Left ventricle myocardium inferior (tissue), 1 donor: ENCODE measurements around the gene SH3BP5L. TPM values are rescaled to one million over a fixed set of nuclear protein-coding genes. Genes with fewer than 3 reads are reported as not detected.

Source experiments
- DNase-seq: peaks from one replicate; pipeline ENCODE4 v3.0.0-alpha.2; 2020
- H3K27ac ChIP-seq: fragments of 200-600 bp; replicated peaks from 2 replicates; pipeline ENCODE4 v1.8.0; 2021
- H3K27me3 ChIP-seq: fragments of 200-600 bp; 2 replicates; pipeline ENCODE4 v1.8.0; 2021; ENCODE audit warnings: low read depth
- H3K36me3 ChIP-seq: fragments of 200-600 bp; 2 replicates; pipeline ENCODE4 v1.8.0; 2021
- H3K4me1 ChIP-seq: fragments of 200-600 bp; 2 replicates; pipeline ENCODE4 v1.8.0; 2021
- H3K4me3 ChIP-seq: fragments of 200-600 bp; 2 replicates; pipeline ENCODE4 v1.8.0; 2021; ENCODE audit warnings: mild to moderate bottlenecking, moderate library complexity
- H3K9me3 ChIP-seq: fragments of 200-600 bp; replicated peaks from 2 replicates; pipeline ENCODE4 v1.8.0; 2021
- CTCF ChIP-seq: fragments of 200-600 bp; IDR thresholded peaks from 2 replicates; pipeline ENCODE4 v1.8.0; 2021; ENCODE audit warnings: antibody characterized with exemption, mild to moderate bottlenecking, borderline replicate concordance
- intact Hi-C: fragments of 100-400 bp; cut with micrococcal nuclease; formaldehyde crosslinking; loops from one replicate; pipeline ENCODE4 v1.11.0; 2022
- total RNA-seq: library from RNA; stranded (reverse); fragmentation: NEBNext Ultra II Directional; extraction: Animal tissue kit (Norgen Biotek cat#: 25700); gene quantifications from one replicate; pipeline ENCODE4 v1.2.1, GENCODE V29; 2021
- donor health status: DM: no; HTN: yes; CAD: no; lungs with severe emphysema.

The SH3BP5L gene
- total RNA-seq, 1 donor from 2014 or later = 18.0 TPM

GRCh38 chr1:248871837-248872401 lies 46.2 kb upstream of the SH3BP5L start:
- H3K9me3 ChIP-seq = no peaks in the 10 kb centered on the region
- no peaks in the 10 kb centered on the region for H3K27me3 ChIP-seq
- H3K4me1 ChIP-seq = peaks cover 14% of the 10 kb centered on the region
- peak overlapping the region; percentile 95 for H3K27ac ChIP-seq
- no peaks in the 10 kb centered on the region for H3K36me3 ChIP-seq
- intact Hi-C loops = no loop called here
- peak overlapping the region; percentile 75 for H3K4me3 ChIP-seq
- no peak for DNase-seq
- TF ChIP-seq CTCF = no peak

DNA sequence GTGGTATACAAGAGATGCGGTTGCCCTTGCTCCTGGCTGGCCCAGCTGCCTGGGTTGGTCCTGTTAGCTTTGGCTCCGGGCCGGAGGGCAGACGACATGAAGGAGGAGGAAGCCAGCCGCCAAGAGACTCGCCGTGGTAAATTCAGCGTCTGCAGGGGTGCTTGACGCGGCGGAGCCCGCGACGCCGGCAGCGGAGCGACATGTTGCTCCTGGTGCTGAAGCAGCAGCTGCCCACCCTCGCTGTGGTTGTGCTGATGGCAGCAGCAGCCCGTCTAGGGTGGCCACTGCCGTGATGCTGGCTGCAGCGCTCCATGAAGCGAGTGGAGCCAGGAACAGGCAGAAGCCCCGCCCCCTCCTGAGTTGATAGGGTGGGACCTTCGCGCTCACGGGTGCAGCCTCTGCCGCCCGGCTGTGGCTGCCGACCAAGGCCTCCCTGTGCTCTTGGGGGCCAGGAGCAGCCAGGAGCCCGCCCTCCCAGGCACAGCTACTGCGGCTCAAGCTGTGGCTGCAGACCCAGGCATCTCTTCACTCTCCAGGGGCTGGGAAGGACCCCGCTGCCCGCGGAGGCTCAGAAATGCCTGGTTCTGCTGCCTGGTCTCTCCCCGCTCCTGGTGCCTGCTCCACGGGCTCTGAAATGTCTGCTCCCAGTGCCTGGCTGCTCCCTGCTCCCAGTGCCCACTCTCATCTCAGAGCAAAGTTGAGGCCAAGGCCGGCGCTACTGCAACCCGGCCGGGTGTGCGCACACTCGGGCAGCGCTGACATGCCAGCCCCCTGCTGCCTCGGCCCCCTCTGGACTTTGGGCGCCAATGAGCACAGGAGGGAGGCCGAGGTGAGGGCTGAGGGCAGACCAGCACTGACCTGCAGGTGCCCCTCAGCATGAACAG lies 37.5 kb upstream of the SH3BP5L start:
- peak; percentile 89 for DNase-seq
- no peaks in the 10 kb centered on the region for H3K36me3 ChIP-seq
- no peaks in the 10 kb centered on the region for H3K27me3 ChIP-seq
- peak overlapping the region; percentile 75 for H3K4me3 ChIP-seq
- no peaks in the 10 kb centered on the region for H3K9me3 ChIP-seq
- TF ChIP-seq CTCF = no peak
- peaks cover 34% of the 10 kb centered on the region for H3K4me1 ChIP-seq
- intact Hi-C loops = no loop called here
- H3K27ac ChIP-seq = peak overlapping the region; percentile 81

DNA sequence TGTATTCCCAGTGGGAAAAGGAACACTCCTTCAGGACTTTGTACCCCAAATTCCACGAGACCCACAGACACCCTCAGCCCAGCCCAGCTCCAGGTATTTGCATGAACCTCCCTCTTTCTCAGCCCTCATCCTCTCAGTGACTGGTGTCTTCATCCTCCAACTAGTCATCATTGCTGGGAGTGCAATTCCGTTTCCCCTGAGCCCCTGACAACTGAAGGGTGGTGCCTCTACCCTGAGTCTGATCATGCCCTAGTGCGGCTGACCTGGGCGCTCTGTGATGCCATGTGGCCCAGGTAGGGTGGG lies 36.9 kb upstream of the SH3BP5L start:
- no peak for TF ChIP-seq CTCF
- peaks cover 40% of the 10 kb centered on the region for H3K4me1 ChIP-seq
- no peak for DNase-seq
- intact Hi-C loops = no loop called here
- peak overlapping the region; percentile 81 for H3K27ac ChIP-seq
- no peaks in the 10 kb centered on the region for H3K9me3 ChIP-seq
- H3K4me3 ChIP-seq = peak overlapping the region; percentile 75
- no peaks in the 10 kb centered on the region for H3K36me3 ChIP-seq
- no peaks in the 10 kb centered on the region for H3K27me3 ChIP-seq

DNA sequence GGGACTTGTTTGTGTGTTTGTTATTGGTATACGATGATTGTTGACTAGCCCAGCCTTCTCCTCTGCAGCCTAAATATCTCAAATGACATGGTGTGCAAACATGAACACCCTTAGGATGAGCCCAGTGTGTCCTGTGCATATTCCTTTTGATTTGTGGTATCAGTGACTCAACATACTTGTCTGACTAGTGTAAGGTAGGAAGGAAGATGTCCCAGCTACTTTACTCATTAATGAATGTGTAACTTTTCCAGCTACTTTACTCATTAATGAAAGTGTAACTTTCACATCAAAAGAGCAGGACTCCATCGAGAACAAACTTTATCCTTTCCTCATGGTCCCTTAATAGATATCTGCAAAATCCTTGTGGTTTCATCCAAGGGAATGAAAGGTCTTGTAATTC lies 35.9 kb upstream of the SH3BP5L start:
- no peak for DNase-seq
- intact Hi-C loops = no loop called here
- Histone ChIP-seq H3K27me3 (no peaks in the 10 kb centered on the region), H3K4me3 (no peak overlapping the region), H3K27ac (no peak overlapping the region), H3K4me1 (peaks cover 43% of the 10 kb centered on the region), H3K36me3 (no peaks in the 10 kb centered on the region), H3K9me3 (no peaks in the 10 kb centered on the region)
- no peak for TF ChIP-seq CTCF

DNA sequence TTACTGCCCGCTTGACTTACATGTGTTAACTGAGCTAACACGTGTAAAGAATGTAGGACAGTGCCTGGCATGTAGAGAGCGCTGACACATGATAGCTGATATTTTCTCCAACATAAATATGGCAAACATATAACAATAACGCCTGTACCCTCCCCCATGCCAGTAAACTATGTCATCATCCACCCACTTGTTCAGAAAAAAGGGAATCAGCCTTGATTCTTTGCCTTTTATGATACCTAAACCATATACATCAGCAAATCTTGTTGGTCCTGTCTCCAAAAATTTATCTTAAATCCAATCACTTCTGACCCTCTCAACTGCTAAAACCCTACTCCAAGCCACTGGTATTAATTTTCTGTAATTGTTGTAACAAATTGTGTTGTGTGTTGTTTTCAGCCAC lies 34.3 kb upstream of the SH3BP5L start:
- peaks cover 43% of the 10 kb centered on the region for H3K4me1 ChIP-seq
- TF ChIP-seq CTCF = no peak
- no peaks in the 10 kb centered on the region for H3K9me3 ChIP-seq
- peaks cover 5% of the 10 kb centered on the region for H3K36me3 ChIP-seq
- no peak overlapping the region for H3K4me3 ChIP-seq
- no peak for DNase-seq
- intact Hi-C loops = no loop called here
- peak overlapping the region; percentile 96 for H3K27ac ChIP-seq
- H3K27me3 ChIP-seq = no peaks in the 10 kb centered on the region
